Right ventricle myocardium superior (tissue), 1 donor: ENCODE data around the gene MELTF. TPM values are rescaled to one million over a fixed set of nuclear protein-coding genes. Genes with fewer than 3 reads are reported as not detected.

Experiments
- ATAC-seq: fragments of 200-7000 bp; cut with Tn5 transposase; one replicate; pipeline ENCODE4 v1.9.1; 2020; ENCODE audit warnings: mild to moderate bottlenecking; ENCODE audit not compliant: poor library complexity
- DNase-seq: peaks from one replicate; pipeline ENCODE4 v3.0.0-alpha.2; 2020
- intact Hi-C: fragments of 100-400 bp; cut with DNase I; formaldehyde crosslinking; loops from one replicate; pipeline ENCODE4 v1.11.2; 2022
- total RNA-seq: library from RNA; stranded (reverse); fragmentation: NEBNext Ultra II Directional; extraction: Animal tissue kit (Norgen Biotek cat#: 25700); gene quantifications from one replicate; pipeline ENCODE4 v1.2.1, GENCODE V29; 2021
- donor health status: DM: no; HTN: yes; CAD: no; lungs with severe emphysema.

Gene MELTF
- total RNA-seq, 1 donor from 2014 or later: 3.1 TPM

GRCh38 chr3:196998966-196999760, 30.5 kb downstream of the MELTF start:
- peak; percentile 27 for DNase-seq
- no peak for ATAC-seq
- intact Hi-C loops: no loop called here

GRCh38 chr3:196997311-196997710, 32.3 kb downstream of the MELTF start:
- ATAC-seq (no peak), DNase-seq (peak; percentile 11)
- intact Hi-C loops: no loop called here

GRCh38 chr3:196996454-196997265, 33.0 kb downstream of the MELTF start:
- ATAC-seq: no peak
- DNase-seq: no peak
- intact Hi-C loops: no loop called here

- no peak for ATAC-seq
- DNase-seq: no peak
- intact Hi-C loops: no loop called here
Measured at GRCh38 chr3:196995646-196996355, 33.8 kb downstream of the MELTF start.

GRCh38 chr3:196995027-196995426, 34.6 kb downstream of the MELTF start:
- peak; percentile 8 for DNase-seq
- ATAC-seq: no peak
- intact Hi-C loops: no loop called here

- ATAC-seq (no peak), DNase-seq (no peak)
- intact Hi-C loops: no loop called here
Measured at GRCh38 chr3:196994056-196994455, 35.6 kb downstream of the MELTF start.

- intact Hi-C loops: no loop called here
- no peak for ATAC-seq
- no peak for DNase-seq
Measured at GRCh38 chr3:196992461-196993065, 37.1 kb downstream of the MELTF start.

GRCh38 chr3:196991581-196992460, 37.8 kb downstream of the MELTF start:
- ATAC-seq (no peak), DNase-seq (peak; percentile 27)
- intact Hi-C loops: no loop called here

GRCh38 chr3:196990601-196991007, 39.0 kb downstream of the MELTF start:
- intact Hi-C loops: no loop called here
- ATAC-seq (no peak), DNase-seq (peak; percentile 11)

- DNase-seq: peak; percentile 37
- intact Hi-C loops: no loop called here
- ATAC-seq: no peak
Measured at GRCh38 chr3:196989721-196990262, 39.8 kb downstream of the MELTF start.

- intact Hi-C loops: no loop called here
- ATAC-seq: peak; percentile 48
Measured at GRCh38 chr3:196988241-196989029, 41.2 kb downstream of the MELTF start.

GRCh38 chr3:196987022-196987421, 42.6 kb downstream of the MELTF start:
- no peak for DNase-seq
- ATAC-seq: no peak
- intact Hi-C loops: no loop called here

More at GRCh38 chr3:196988241-196989029, 41.2 kb downstream of the MELTF start:
- DNase-seq: peak; percentile 42

GRCh38 chr3:196985954-196986885, 43.4 kb downstream of the MELTF start:
- DNase-seq (no peak), ATAC-seq (no peak)
- intact Hi-C loops: no loop called here

GRCh38 chr3:196985298-196985697, 44.3 kb downstream of the MELTF start:
- ATAC-seq: no peak
- no peak for DNase-seq
- intact Hi-C loops: no loop called here

GRCh38 chr3:196983186-196983585, 46.4 kb downstream of the MELTF start:
- no peak for ATAC-seq
- intact Hi-C loops: no loop called here
- no peak for DNase-seq

GRCh38 chr3:196981657-196982056, 48.0 kb downstream of the MELTF start:
- ATAC-seq (no peak), DNase-seq (no peak)
- intact Hi-C loops: no loop called here
